Gastrocnemius medialis (tissue), 4 donors: ENCODE results near the gene AGTR1. TPM values are rescaled to one million over a fixed set of nuclear protein-coding genes. Genes with fewer than 3 reads are reported as not detected.
A peak's percentile ranks its signal among the peaks of the same experiment; 100 is the strongest.

Experiments used
- ATAC-seq, 2 donors: fragments of 150-250 bp; one replicate each; pipeline ENCODE4 v1.9.1; 2016
- DNase-seq, 2 donors: peaks; one replicate each; pipeline ENCODE4 v3.0.0-alpha.2; 2019
- H3K27ac ChIP-seq, 4 donors: fragments of 200-600 bp; sonication (generic); 1 replicate in 1 of 4; 2 replicates in 3 of 4; pipeline ENCODE4 v1.5.1; 2016 to 2018; ENCODE audit warnings: mild to moderate bottlenecking in 2 of 4, moderate library complexity in 1 of 4
- H3K27me3 ChIP-seq, 3 donors: fragments of 200-600 bp; sonication (generic) in 2 of 3; 1 replicate in 1 of 3; 2 replicates in 2 of 3; pipeline versions ENCODE4 v1.5.1 to v1.6.0; 2016 to 2019; ENCODE audit warnings: mild to moderate bottlenecking in 1 of 3, moderate library complexity in 1 of 3
- H3K36me3 ChIP-seq, 2 donors: fragments of 200-600 bp; sonication (generic) in 1 of 2; one replicate each; pipeline ENCODE4 v1.5.1; 2017 to 2018
- H3K4me1 ChIP-seq, 2 donors: fragments of 200-600 bp; sonication (generic) in 1 of 2; one replicate each; pipeline ENCODE4 v1.5.1; 2016 to 2017; ENCODE audit warnings: mild to moderate bottlenecking in 2 of 2
- H3K4me3 ChIP-seq, 4 donors: fragments of 200-600 bp; sonication (generic) in 3 of 4; 1 replicate in 1 of 4; 2 replicates in 3 of 4; pipeline ENCODE4 v1.5.1; 2016 to 2019; ENCODE audit warnings: mild to moderate bottlenecking in 2 of 4
- H3K9me3 ChIP-seq, 3 donors: fragments of 200-600 bp; sonication (generic) in 2 of 3; 1 replicate in 1 of 3; 2 replicates in 2 of 3; pipeline ENCODE4 v1.5.1; 2016 to 2019
- POLR2A ChIP-seq, 2 donors: fragments of 450-650 bp; IDR thresholded peaks; one replicate each; pipeline ENCODE4 v1.6.1; 2017; ENCODE audit warnings: antibody characterized with exemption in 2 of 2, mild to moderate bottlenecking in 2 of 2, moderate library complexity in 2 of 2
- in situ Hi-C, 4 donors: fragments of 200-750 bp; cut with MboI; loops; one replicate each; pipeline versions ENCODE4 v1.15.0 to v1.8.0; 2017; ENCODE audit warnings: low sequenced_read_pairs in 4 of 4
- intact Hi-C: fragments of 100-400 bp; cut with DNase I; formaldehyde crosslinking; loops from one replicate; pipeline ENCODE4 v1.15.1; 2023; ENCODE audit warnings: low total_unique reads
- total RNA-seq, 4 donors: library from RNA; depleted of rRNA; stranded (reverse); fragments of >200 nt; gene quantifications; one replicate each; pipeline versions ENCODE4 v1.1.0 to v1.2.3, GENCODE V29; 2016
- TF ChIP-seq, protein P1 (sequence below), 5 experiments: fragments of 450-650 bp in 3 of 5; fragments of 200-600 bp in 2 of 5; sonication (generic) in 2 of 5; IDR thresholded peaks in 4 of 5; conservative IDR thresholded peaks in 1 of 5; 1 replicate in 4 of 5; 2 replicates in 1 of 5; pipeline ENCODE4 v1.5.1; 2016 to 2019; ENCODE audit warnings: antibody characterized with exemption in 5 of 5, mild to moderate bottlenecking in 3 of 5, moderate library complexity in 3 of 5

AGTR1 gene
- total RNA-seq, 4 donors from 2014 or later = 12.7 to 32.1 (median 14.5) TPM

DNA sequence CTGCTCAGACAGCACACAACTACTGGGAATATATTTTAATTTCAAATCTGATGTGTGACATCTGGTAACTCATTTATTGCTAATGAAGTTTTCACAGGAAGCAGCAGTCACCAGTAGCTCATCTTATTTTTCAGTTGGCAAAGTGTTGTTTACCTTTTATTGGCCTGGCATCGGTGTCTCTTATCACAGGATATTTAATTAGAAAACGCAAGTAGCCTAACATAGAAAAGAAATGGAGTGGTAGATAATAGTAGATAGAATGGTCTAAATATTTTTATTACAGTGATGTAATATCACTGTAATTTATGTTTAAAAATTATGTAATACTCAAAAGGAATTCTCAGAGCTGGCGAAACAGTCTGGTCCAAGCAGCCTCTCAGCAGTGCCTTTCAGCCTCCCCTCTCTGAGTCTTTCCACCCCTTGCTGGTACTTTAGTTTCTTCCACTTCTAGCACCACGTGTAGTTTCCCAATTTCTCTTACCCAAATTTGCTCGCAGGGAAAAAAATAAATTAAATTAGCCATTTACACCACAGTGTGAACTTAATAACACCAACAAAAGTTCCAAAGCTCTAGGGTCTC is 31.9 kb downstream of the AGTR1 start:
- Histone ChIP-seq H3K36me3 (no peaks in the 10 kb centered on the region), H3K9me3 (no peaks in the 10 kb centered on the region), H3K27me3 (no peaks in the 10 kb centered on the region), H3K4me1 (no peaks in the 10 kb centered on the region), H3K27ac (no peak overlapping the region), H3K4me3 (no peak overlapping the region)
- TF ChIP-seq, protein P1, sequence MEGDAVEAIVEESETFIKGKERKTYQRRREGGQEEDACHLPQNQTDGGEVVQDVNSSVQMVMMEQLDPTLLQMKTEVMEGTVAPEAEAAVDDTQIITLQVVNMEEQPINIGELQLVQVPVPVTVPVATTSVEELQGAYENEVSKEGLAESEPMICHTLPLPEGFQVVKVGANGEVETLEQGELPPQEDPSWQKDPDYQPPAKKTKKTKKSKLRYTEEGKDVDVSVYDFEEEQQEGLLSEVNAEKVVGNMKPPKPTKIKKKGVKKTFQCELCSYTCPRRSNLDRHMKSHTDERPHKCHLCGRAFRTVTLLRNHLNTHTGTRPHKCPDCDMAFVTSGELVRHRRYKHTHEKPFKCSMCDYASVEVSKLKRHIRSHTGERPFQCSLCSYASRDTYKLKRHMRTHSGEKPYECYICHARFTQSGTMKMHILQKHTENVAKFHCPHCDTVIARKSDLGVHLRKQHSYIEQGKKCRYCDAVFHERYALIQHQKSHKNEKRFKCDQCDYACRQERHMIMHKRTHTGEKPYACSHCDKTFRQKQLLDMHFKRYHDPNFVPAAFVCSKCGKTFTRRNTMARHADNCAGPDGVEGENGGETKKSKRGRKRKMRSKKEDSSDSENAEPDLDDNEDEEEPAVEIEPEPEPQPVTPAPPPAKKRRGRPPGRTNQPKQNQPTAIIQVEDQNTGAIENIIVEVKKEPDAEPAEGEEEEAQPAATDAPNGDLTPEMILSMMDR (IDR thresholded peaks at IDR 0.05 in 4 of 5, conservative IDR thresholded peaks at IDR 0.05 in 1 of 5) = no peak
- TF ChIP-seq POLR2A (IDR thresholded peaks at IDR 0.05) = no peak
- no peak for DNase-seq
- intact Hi-C loops (loop anchor here (10.0 kb wide), 1 partner anchor 355 kb away; no protein-coding TSS in a partner anchor), in situ Hi-C loops (no loop called here)
- ATAC-seq = peak; percentile 41 to 42

DNA sequence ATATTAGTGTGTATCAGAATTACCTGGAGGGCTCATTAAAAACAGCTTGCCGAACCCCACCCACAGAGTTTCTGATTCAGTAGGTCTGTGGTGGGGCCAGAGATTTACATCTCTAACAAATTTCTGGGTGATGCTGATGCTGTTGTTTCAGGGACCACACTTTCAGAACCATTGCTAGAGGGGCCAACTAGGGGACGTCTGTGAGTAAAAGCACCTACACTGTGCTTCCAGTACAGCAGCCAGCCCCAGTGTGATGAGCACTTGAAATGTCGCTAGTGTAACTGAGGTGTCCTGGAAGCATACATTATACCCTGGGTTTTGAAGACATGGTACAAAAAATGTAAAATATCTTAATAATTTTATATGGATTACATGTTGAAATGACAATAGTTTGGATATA is 33.0 kb downstream of the AGTR1 start:
- no peak for ATAC-seq
- H3K27me3 ChIP-seq = no peaks in the 10 kb centered on the region
- no peak overlapping the region for H3K27ac ChIP-seq
- TF ChIP-seq POLR2A (IDR thresholded peaks at IDR 0.05) = no peak
- TF ChIP-seq, protein P1 (IDR thresholded peaks at IDR 0.05 in 4 of 5, conservative IDR thresholded peaks at IDR 0.05 in 1 of 5) = no peak
- intact Hi-C loops = no loop called here
- no peaks in the 10 kb centered on the region for H3K9me3 ChIP-seq
- in situ Hi-C loops = no loop called here
- DNase-seq = no peak
- H3K4me1 ChIP-seq = no peaks in the 10 kb centered on the region
- no peak overlapping the region for H3K4me3 ChIP-seq
- no peaks in the 10 kb centered on the region for H3K36me3 ChIP-seq

- H3K27ac ChIP-seq = no peak overlapping the region
- DNase-seq (no peak), ATAC-seq (no peak)
- H3K4me1 ChIP-seq = no peaks in the 10 kb centered on the region
- intact Hi-C loops (no loop called here), in situ Hi-C loops (no loop called here)
- no peaks in the 10 kb centered on the region for H3K27me3 ChIP-seq
- no peaks in the 10 kb centered on the region for H3K9me3 ChIP-seq
- no peaks in the 10 kb centered on the region for H3K36me3 ChIP-seq
- H3K4me3 ChIP-seq = no peak overlapping the region
- TF ChIP-seq, protein P1 (IDR thresholded peaks at IDR 0.05 in 4 of 5, conservative IDR thresholded peaks at IDR 0.05 in 1 of 5) = no peak
- no peak for TF ChIP-seq POLR2A (IDR thresholded peaks at IDR 0.05)
Measured at GRCh38 chr3:148735597-148735996, 37.9 kb downstream of the AGTR1 start.

DNA sequence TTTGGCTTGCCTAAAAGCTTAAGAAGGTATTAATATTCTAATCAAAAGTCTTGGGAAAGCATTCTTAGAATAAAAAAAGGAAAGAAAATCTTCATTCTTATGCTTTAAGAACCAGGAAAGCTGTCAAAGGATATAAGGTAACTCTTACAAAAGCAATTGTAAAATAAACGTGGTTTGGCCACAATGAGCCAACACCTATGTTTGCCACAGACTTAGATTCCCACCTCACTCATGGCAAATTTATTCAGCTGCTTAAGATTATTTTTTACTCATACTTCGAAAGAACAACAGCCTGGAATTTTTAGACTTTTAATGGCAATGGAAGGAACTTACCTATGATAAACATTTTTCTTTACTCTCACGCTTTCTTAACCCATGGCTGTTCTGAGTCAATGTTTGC is 38.4 kb downstream of the AGTR1 start:
- no peak for TF ChIP-seq POLR2A (IDR thresholded peaks at IDR 0.05)
- TF ChIP-seq, protein P1 (IDR thresholded peaks at IDR 0.05 in 4 of 5, conservative IDR thresholded peaks at IDR 0.05 in 1 of 5) = no peak

GRCh38 chr3:148737104-148737530 is 39.4 kb downstream of the AGTR1 start:
- intact Hi-C loops (no loop called here), in situ Hi-C loops (no loop called here)
- DNase-seq (no peak), ATAC-seq (no peak)
- no peak overlapping the region for H3K27ac ChIP-seq
- TF ChIP-seq POLR2A (IDR thresholded peaks at IDR 0.05) = no peak
- TF ChIP-seq, protein P1 (IDR thresholded peaks at IDR 0.05 in 4 of 5, conservative IDR thresholded peaks at IDR 0.05 in 1 of 5) = no peak
- no peaks in the 10 kb centered on the region for H3K27me3 ChIP-seq
- no peak overlapping the region for H3K4me3 ChIP-seq
- H3K9me3 ChIP-seq = no peaks in the 10 kb centered on the region
- no peaks in the 10 kb centered on the region for H3K4me1 ChIP-seq
- no peaks in the 10 kb centered on the region for H3K36me3 ChIP-seq

More for the DNA sequence above, 38.4 kb downstream of the AGTR1 start:
- in situ Hi-C loops (no loop called here), intact Hi-C loops (no loop called here)
- H3K27me3 ChIP-seq = no peaks in the 10 kb centered on the region
- H3K4me1 ChIP-seq = no peaks in the 10 kb centered on the region
- H3K36me3 ChIP-seq = no peaks in the 10 kb centered on the region
- H3K4me3 ChIP-seq = no peak overlapping the region
- H3K27ac ChIP-seq = no peak overlapping the region
- ATAC-seq = no peak
- H3K9me3 ChIP-seq = no peaks in the 10 kb centered on the region
- DNase-seq = no peak
